ENCODE measurements around the gene ARHGDIB. TPM values are rescaled to one million over a fixed set of nuclear protein-coding genes. Genes with fewer than 3 reads are reported as not detected.

Gene ARHGDIB
- total and polyA plus RNA-seq, 10 of the 15 experiments (the other 5 are each of a cell fraction or from before 2014, with no cell fraction given), result 796 to 2,849 (median 1,346) TPM

DNA sequence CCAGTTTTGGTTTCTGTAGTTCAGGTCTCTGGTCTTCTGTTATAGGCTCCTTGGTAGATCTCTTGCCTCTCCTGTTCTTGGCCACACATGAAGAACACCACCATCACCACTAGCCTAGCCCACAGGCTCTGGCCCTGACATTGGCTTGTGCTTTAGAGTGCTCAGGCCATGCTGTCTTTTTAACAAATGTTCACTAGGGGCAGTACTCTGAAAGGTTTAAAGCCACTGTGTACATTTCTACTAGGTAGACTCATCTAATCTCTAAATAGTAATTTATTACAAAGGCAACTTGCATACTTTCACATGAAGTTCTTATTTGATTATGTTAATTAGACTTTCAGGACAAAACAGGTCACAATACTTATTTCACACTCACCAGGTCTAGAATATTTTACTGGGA is 49.8 kb upstream of the ARHGDIB start:
- Histone ChIP-seq H3K27ac (ENCODE audit: control insufficient read depth, insufficient read depth) (no peak overlapping the region), H3K9me3 (replicated peaks; ENCODE audit: control insufficient read depth, insufficient read depth, low read length) (no peaks in the 10 kb centered on the region), H3K9ac (ENCODE audit: control insufficient read depth, insufficient read depth, low read length) (no peak overlapping the region), H3K4me3 (no peak overlapping the region), H3K4me2 (ENCODE audit: control insufficient read depth, insufficient read depth) (no peak overlapping the region), H3K4me1 (ENCODE audit: control insufficient read depth, insufficient read depth, low read length) (peaks cover 6% of the 10 kb centered on the region), H3K36me3 (ENCODE audit: control insufficient read depth in 2 of 2, insufficient read depth in 2 of 2, low read length in 1 of 2) (no peaks in the 10 kb centered on the region), H2AFZ (ENCODE audit: control insufficient read depth, low read depth, low read length) (no peak overlapping the region), H3K27me3 (replicated peaks in 1 of 2; ENCODE audit: control insufficient read depth in 2 of 2, insufficient read depth in 2 of 2, low read length in 1 of 2) (no peaks in the 10 kb centered on the region), H3K79me2 (ENCODE audit: control insufficient read depth, insufficient read depth, low read length) (no peaks in the 10 kb centered on the region), H4K20me1 (ENCODE audit: control insufficient read depth, insufficient read depth) (no peaks in the 10 kb centered on the region)
- no peak for TF ChIP-seq IKZF1 (conservative IDR thresholded peaks at IDR 0.05)
- no peak for TF ChIP-seq SUPT20H (IDR thresholded peaks at IDR 0.05; ENCODE audit: borderline replicate concordance, control insufficient read depth, low read depth, low read length)
- TF ChIP-seq, protein P1, sequence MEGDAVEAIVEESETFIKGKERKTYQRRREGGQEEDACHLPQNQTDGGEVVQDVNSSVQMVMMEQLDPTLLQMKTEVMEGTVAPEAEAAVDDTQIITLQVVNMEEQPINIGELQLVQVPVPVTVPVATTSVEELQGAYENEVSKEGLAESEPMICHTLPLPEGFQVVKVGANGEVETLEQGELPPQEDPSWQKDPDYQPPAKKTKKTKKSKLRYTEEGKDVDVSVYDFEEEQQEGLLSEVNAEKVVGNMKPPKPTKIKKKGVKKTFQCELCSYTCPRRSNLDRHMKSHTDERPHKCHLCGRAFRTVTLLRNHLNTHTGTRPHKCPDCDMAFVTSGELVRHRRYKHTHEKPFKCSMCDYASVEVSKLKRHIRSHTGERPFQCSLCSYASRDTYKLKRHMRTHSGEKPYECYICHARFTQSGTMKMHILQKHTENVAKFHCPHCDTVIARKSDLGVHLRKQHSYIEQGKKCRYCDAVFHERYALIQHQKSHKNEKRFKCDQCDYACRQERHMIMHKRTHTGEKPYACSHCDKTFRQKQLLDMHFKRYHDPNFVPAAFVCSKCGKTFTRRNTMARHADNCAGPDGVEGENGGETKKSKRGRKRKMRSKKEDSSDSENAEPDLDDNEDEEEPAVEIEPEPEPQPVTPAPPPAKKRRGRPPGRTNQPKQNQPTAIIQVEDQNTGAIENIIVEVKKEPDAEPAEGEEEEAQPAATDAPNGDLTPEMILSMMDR (IDR thresholded peaks at IDR 0.05 in 2 of 3, conservative IDR thresholded peaks at IDR 0.05 in 1 of 3; ENCODE audit: control insufficient read depth in 2 of 3, extremely low read depth in 1 of 3, insufficient read depth in 1 of 3, low read depth in 3 of 3, low read length in 3 of 3), result peak; percentile 13 to 34 (median 30); a peak in 3 of 6 replicates
- CTCF ChIA-PET, result interaction anchor here (0.7 to 2.3 kb wide), 3 partner anchors 8 to 108 kb away, joined by 4 to 6 read pairs (median 5); no protein-coding TSS in a partner anchor
- DNase-seq (ENCODE audit: low read depth, low spot score) (no peak), FAIRE-seq (peak; percentile 68), ATAC-seq (peak; percentile 85)
- in situ Hi-C loops (cut with MboI), result no loop called here
- RAD21 ChIA-PET (ENCODE audit: unreplicated experiment), result interaction anchor here (0.9 kb wide), 1 partner anchor 166 kb away, joined by 3 read pairs; no protein-coding TSS in a partner anchor
- intact Hi-C loops (cut with micrococcal nuclease; ENCODE audit: unreplicated experiment), result no loop called here
- SMC1A ChIA-PET (ENCODE audit: uncharacterized antibody, unreplicated experiment), result interaction anchor here (0.7 to 1.9 kb wide), 2 partner anchors 14 to 16 kb away, joined by 3 to 7 read pairs; no protein-coding TSS in a partner anchor
- BruUV-seq (replicated peaks), result no TSS peak
- POLR2A ChIA-PET, result interaction anchor here (0.6 kb wide), 1 partner anchor 504 kb away, joined by 7 read pairs; no protein-coding TSS in a partner anchor

DNA sequence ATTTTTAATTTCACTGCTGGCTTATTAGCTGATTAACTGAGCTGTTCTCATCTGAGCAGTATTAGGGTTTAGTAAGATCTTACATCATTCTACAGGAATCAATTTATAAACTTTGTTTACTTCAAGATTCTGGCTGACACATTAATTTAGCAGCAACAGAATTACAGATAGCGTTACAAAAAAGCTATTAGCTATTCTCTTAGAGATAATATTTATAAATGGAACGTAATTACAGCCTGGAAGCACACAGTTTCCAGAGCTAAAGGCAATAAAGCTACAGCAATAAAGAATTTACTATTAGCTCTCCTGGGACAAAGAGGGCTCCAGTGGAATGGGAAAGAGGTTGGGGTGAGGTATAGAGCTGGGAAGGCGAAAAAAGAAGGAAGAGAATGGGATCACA is 46.1 kb upstream of the ARHGDIB start:
- 24% methylated on average over 3 of the region's 3 CpGs for WGBS (ENCODE audit: insufficient coverage, insufficient replicate concordance, low lambda C conversion rate, missing lambda C conversion rate)
- no TSS peak for BruUV-seq (replicated peaks)
- Histone ChIP-seq H3K36me3 (ENCODE audit: control insufficient read depth in 2 of 2, insufficient read depth in 2 of 2, low read length in 1 of 2) (no peaks in the 10 kb centered on the region), H3K27me3 (replicated peaks in 1 of 2; ENCODE audit: control insufficient read depth in 2 of 2, insufficient read depth in 2 of 2, low read length in 1 of 2) (no peaks in the 10 kb centered on the region; a peak in 1 of 4 replicates), H3K79me2 (ENCODE audit: control insufficient read depth, insufficient read depth, low read length) (no peaks in the 10 kb centered on the region), H3K4me2 (ENCODE audit: control insufficient read depth, insufficient read depth) (no peak overlapping the region), H3K9me3 (replicated peaks; ENCODE audit: control insufficient read depth, insufficient read depth, low read length) (no peaks in the 10 kb centered on the region), H3K4me3 (no peak overlapping the region), H4K20me1 (ENCODE audit: control insufficient read depth, insufficient read depth) (no peaks in the 10 kb centered on the region), H3K9ac (ENCODE audit: control insufficient read depth, insufficient read depth, low read length) (no peak overlapping the region), H2AFZ (ENCODE audit: control insufficient read depth, low read depth, low read length) (no peak overlapping the region), H3K27ac (ENCODE audit: control insufficient read depth, insufficient read depth) (no peak overlapping the region), H3K4me1 (ENCODE audit: control insufficient read depth, insufficient read depth, low read length) (no peaks in the 10 kb centered on the region)
- ChIA-PET RAD21 (ENCODE audit: unreplicated experiment) (no interaction called here), POLR2A (no interaction called here), SMC1A (ENCODE audit: uncharacterized antibody, unreplicated experiment) (interaction anchor here (0.6 to 1.7 kb wide), 2 partner anchors 11 to 489 kb away, joined by 3 to 15 read pairs; no protein-coding TSS in a partner anchor), CTCF (interaction anchor here (1.4 to 3.5 kb wide), 3 partner anchors 12 to 198 kb away, joined by 4 to 13 read pairs (median 7); no protein-coding TSS in a partner anchor)
- DNase-seq (ENCODE audit: low read depth, low spot score) (no peak), ATAC-seq (no peak), FAIRE-seq (no peak)
- intact Hi-C loops (cut with micrococcal nuclease; ENCODE audit: unreplicated experiment) (loop anchor here (5.0 to 10.0 kb wide), 2 partner anchors 215 to 517 kb away; partner anchors contain the start of gene RERG), in situ Hi-C loops (cut with MboI) (no loop called here)
- no peak for TF ChIP-seq ZNF274 (IDR thresholded peaks at IDR 0.05; ENCODE audit: insufficient read depth, insufficient read length)
- TF ChIP-seq, protein P2, sequence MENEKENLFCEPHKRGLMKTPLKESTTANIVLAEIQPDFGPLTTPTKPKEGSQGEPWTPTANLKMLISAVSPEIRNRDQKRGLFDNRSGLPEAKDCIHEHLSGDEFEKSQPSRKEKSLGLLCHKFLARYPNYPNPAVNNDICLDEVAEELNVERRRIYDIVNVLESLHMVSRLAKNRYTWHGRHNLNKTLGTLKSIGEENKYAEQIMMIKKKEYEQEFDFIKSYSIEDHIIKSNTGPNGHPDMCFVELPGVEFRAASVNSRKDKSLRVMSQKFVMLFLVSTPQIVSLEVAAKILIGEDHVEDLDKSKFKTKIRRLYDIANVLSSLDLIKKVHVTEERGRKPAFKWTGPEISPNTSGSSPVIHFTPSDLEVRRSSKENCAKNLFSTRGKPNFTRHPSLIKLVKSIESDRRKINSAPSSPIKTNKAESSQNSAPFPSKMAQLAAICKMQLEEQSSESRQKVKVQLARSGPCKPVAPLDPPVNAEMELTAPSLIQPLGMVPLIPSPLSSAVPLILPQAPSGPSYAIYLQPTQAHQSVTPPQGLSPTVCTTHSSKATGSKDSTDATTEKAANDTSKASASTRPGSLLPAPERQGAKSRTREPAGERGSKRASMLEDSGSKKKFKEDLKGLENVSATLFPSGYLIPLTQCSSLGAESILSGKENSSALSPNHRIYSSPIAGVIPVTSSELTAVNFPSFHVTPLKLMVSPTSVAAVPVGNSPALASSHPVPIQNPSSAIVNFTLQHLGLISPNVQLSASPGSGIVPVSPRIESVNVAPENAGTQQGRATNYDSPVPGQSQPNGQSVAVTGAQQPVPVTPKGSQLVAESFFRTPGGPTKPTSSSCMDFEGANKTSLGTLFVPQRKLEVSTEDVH (IDR thresholded peaks at IDR 0.05; ENCODE audit: low read depth, partially characterized antibody), result no peak
- no peak for TF ChIP-seq EZH2 (IDR thresholded peaks at IDR 0.05; ENCODE audit: borderline replicate concordance, control insufficient read depth, low read depth, low read length)
- no peak for TF ChIP-seq MEF2B (IDR thresholded peaks at IDR 0.05; ENCODE audit: partially characterized antibody, poor library complexity, severe bottlenecking)
- TF ChIP-seq, protein P3, sequence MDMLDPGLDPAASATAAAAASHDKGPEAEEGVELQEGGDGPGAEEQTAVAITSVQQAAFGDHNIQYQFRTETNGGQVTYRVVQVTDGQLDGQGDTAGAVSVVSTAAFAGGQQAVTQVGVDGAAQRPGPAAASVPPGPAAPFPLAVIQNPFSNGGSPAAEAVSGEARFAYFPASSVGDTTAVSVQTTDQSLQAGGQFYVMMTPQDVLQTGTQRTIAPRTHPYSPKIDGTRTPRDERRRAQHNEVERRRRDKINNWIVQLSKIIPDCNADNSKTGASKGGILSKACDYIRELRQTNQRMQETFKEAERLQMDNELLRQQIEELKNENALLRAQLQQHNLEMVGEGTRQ (IDR thresholded peaks at IDR 0.05; ENCODE audit: borderline replicate concordance, low read depth, low read length), result no peak

Measured in GM12878 (cell line).